RWPE1 (cell line): ENCODE measurements around the gene CAMK1D.

ENCODE experiments used
- CTCF ChIA-PET: fragments of 350-600 bp; sonication (Branson Sonifier 250); formaldehyde crosslinking; extraction: SDS; loops from one replicate; lab custom pipeline; 2021; lab: Yijun Ruan, JAX
- POLR2A ChIA-PET: fragments of 400-600 bp; formaldehyde crosslinking; extraction: SDS; loops from one replicate; lab custom pipeline; 2020; ENCODE audit warnings: antibody characterized with exemption; ENCODE audit not compliant: low non-redundant PET; lab: Yijun Ruan, JAX
- DNase-seq: peaks from one replicate; pipeline ENCODE4 v3.0.0; 2012; ENCODE audit warnings: low spot score
- H3K27ac ChIP-seq: fragments of 450-650 bp; 2 replicates; pipeline ENCODE4 v1.5.1; 2017
- TF ChIP-seq, protein P1 (sequence below): fragments of 450-650 bp; conservative IDR thresholded peaks from 2 replicates; pipeline ENCODE4 v1.5.1; 2017; ENCODE audit warnings: low read depth, mild to moderate bottlenecking

CAMK1D gene

DNA sequence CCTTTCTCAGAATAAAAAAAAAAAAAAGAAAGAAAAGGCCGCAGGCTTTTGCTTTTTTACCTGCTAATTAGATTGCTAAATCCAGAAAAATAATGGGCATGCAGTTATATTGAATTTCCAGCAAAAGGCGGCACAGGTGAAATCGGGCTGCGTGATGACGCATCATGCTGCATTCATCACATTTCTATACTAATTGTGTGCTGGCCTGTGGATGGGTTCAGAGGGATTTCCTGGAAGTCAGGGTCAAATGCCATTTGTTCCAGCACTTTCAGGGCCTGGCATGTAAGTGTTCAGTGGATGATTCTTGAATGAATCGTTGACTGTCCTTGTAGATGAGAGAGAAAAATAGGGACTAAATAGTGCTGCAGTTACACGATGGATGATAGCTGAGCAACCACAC lies 292.7 kb downstream of the CAMK1D start:
- DNase-seq, result no peak
- TF ChIP-seq, protein P1, sequence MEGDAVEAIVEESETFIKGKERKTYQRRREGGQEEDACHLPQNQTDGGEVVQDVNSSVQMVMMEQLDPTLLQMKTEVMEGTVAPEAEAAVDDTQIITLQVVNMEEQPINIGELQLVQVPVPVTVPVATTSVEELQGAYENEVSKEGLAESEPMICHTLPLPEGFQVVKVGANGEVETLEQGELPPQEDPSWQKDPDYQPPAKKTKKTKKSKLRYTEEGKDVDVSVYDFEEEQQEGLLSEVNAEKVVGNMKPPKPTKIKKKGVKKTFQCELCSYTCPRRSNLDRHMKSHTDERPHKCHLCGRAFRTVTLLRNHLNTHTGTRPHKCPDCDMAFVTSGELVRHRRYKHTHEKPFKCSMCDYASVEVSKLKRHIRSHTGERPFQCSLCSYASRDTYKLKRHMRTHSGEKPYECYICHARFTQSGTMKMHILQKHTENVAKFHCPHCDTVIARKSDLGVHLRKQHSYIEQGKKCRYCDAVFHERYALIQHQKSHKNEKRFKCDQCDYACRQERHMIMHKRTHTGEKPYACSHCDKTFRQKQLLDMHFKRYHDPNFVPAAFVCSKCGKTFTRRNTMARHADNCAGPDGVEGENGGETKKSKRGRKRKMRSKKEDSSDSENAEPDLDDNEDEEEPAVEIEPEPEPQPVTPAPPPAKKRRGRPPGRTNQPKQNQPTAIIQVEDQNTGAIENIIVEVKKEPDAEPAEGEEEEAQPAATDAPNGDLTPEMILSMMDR, result no peak
- POLR2A ChIA-PET, result no interaction called here
- CTCF ChIA-PET, result interaction anchor here (0.6 kb wide), 1 partner anchor 70 kb away, joined by 3 read pairs; no protein-coding TSS in a partner anchor
- H3K27ac ChIP-seq, result no peak overlapping the region

DNA sequence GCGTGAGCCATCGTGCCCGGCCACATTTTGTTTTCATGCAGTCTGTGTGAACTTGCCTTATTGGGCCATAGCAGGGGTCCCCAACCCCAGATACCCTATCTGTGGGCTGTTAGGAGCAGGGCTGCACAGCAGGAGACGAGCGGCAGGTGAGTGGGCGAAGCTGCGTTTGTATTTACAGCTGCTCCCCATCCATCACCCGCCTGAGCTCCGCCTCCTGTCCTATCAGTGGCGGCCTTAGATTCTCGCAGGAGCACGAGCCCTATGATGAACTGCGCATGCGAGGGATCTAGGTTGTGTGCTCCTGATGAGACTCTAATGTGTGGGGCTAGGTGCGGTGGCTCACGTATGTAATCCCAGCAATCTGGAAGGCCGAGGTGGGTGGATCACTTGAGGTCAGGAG lies 293.9 kb downstream of the CAMK1D start:
- no peak for DNase-seq
- TF ChIP-seq, protein P1, result no peak
- no peak overlapping the region for H3K27ac ChIP-seq
- CTCF ChIA-PET, result interaction anchor here (0.6 kb wide), 1 partner anchor 282 kb away, joined by 3 read pairs; no protein-coding TSS in a partner anchor
- POLR2A ChIA-PET, result no interaction called here

DNA sequence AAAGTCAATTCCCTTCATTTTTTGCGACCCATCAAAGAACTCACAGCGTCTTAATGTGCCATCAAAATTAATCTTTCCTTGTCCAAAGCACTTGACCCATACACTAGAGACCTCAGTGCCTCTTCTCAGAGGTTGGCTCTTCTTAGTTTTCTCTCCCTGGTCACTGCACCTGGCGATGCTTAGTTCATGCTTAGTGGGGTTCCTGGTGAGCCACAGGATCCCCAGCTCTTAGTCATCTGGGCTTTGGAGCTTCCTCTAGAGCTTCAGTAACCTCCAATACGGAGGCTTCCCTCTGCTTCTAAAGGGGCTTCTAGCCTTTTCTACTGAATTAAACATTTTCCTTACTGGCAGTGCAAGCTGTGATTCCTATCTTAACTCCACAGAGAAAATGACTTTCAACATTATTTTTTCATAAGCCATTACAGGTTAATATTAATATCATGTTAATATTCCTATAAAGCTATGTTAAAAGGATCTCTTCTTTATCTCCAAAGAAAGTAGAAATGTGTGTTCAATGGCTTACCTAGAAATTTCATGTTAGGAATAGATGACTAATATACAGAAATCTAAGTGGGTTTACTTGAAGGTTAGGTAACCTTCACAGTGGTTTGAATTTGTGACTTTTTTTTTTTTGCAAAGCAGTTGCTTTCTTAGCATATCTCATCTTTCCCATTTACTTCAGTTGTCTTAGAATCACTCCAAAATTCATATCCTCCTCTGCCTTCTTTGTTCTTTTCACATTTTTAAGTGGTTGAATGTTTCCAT lies 295.2 kb downstream of the CAMK1D start:
- H3K27ac ChIP-seq, result no peak overlapping the region
- TF ChIP-seq, protein P1, result no peak
- no peak for DNase-seq
- CTCF ChIA-PET, result interaction anchor here (1.5 kb wide), 1 partner anchor 12 kb away, joined by 5 read pairs; no protein-coding TSS in a partner anchor
- POLR2A ChIA-PET, result no interaction called here

DNA sequence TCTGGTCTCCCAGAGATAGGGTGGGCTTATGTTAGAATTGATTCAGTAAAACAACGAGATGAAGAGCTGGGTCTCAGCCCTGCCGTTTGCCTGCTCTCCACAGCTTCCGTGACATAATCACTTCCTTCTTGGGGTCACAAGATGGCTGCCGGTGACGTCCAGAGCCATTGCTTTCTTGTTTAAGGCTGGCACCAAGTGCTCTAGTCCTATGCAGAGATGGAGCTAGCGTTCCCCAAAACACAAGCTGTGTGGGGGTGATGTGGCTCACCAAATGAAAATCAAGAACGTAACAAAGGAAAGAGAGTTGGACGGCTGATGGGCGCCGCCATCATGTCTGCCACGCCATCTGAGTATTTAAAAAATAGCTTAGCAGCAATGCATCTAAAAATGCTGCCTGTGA lies 296.1 kb downstream of the CAMK1D start:
- ChIA-PET POLR2A (no interaction called here), CTCF (interaction anchor here (0.6 to 0.9 kb wide), 3 partner anchors 11 to 535 kb away, joined by 3 to 6 read pairs (median 4); no protein-coding TSS in a partner anchor)
- TF ChIP-seq, protein P1, result no peak
- no peak overlapping the region for H3K27ac ChIP-seq
- no peak for DNase-seq

DNA sequence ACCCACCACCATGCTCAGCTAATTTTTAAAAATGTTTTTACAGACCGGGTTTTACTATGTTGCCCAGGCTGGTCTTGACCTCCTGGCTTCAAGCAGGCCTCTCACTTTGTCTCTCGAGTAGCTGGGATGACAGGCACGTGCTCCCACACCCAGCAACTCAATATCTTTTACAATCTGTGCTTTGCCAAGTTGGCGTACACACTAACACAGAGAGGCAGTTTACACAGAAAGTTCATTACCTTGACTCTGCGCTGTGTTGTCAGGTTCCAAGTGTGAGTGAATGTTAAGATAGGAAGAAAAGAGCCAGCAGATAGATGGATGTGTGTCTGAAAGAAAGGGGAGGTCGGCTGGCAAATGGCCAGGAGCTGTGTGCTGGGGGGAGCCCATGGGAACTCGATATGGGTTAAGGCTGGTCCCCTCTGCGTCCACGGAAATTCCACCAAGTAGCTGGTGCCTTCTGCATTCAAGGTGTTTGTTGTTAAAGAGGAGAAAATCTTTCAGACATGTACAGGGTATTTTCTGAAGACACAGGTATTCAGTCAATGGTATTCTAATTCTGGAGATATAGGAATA lies 299.8 kb downstream of the CAMK1D start:
- TF ChIP-seq, protein P1, result no peak
- no peak for DNase-seq
- CTCF ChIA-PET, result no interaction called here
- POLR2A ChIA-PET, result no interaction called here
- no peak overlapping the region for H3K27ac ChIP-seq

DNA sequence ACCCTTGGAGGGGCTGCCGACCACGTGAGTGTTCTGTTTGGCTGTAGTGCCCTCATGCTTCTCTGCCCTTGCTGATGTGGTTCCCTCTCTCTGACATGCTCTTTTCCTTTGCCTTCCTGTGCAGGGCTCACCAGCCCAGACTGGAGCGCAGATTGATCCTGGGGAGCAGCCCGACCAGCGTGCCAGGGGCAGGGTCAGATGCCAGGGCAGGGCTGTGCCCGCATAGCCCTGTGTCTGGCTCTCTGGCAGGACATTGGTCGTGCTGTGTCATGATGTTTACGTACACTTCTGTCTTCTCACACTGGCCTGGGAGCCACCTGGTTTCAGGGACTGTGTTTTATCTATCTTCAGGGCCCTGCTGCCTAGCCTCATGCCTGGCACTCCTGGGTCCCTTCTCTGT lies 300.8 kb downstream of the CAMK1D start:
- CTCF ChIA-PET, result no interaction called here
- no peak overlapping the region for H3K27ac ChIP-seq
- DNase-seq, result no peak
- TF ChIP-seq, protein P1, result no peak
- POLR2A ChIA-PET, result no interaction called here
